SK-N-SH treated with all-trans-retinoic acid at 6 μM for 48 hours (cell line): ENCODE results near the gene PHF5A.

Experiments used
- ATAC-seq: fragments of 200-7000 bp; cut with Tn5 transposase; 3 replicates; pipeline ENCODE4 v1.9.1; 2020; ENCODE audit warnings: mild to moderate bottlenecking, moderate library complexity
- BACH2 ChIP-seq: fragments of 250-450 bp; sonication (Bioruptor Pico); IDR thresholded peaks from 2 replicates; pipeline ENCODE4 v1.9.0; 2021; ENCODE audit warnings: mild to moderate bottlenecking, borderline replicate concordance
- CREB5 ChIP-seq: fragments of 250-450 bp; sonication (Bioruptor Pico); IDR thresholded peaks from 2 replicates; pipeline ENCODE4 v1.5.1; 2020; ENCODE audit warnings: low read depth, mild to moderate bottlenecking, moderate library complexity
- ESRRG ChIP-seq: fragments of 250-450 bp; sonication (Bioruptor Pico); IDR thresholded peaks from 2 replicates; pipeline ENCODE4 v1.6.1; 2021; ENCODE audit warnings: mild to moderate bottlenecking
- ISL1 ChIP-seq: fragments of 250-450 bp; sonication (Bioruptor Pico); IDR thresholded peaks from 2 replicates; pipeline ENCODE4 v2.1.2; 2022; ENCODE audit warnings: mild to moderate bottlenecking, moderate library complexity
- OSR1 ChIP-seq: fragments of 250-450 bp; sonication (Bioruptor Pico); IDR thresholded peaks from 2 replicates; pipeline ENCODE4 v1.8.0; 2022; ENCODE audit warnings: moderate library complexity, mild to moderate bottlenecking, inconsistent platforms
- PATZ1 ChIP-seq: fragments of 250-450 bp; sonication (Bioruptor Pico); IDR thresholded peaks from 2 replicates; pipeline ENCODE4 v1.8.0; 2020; ENCODE audit warnings: mild to moderate bottlenecking, moderate library complexity, borderline replicate concordance
- POU6F1 ChIP-seq: fragments of 250-450 bp; sonication (Bioruptor Pico); IDR thresholded peaks from 2 replicates; pipeline ENCODE4 v1.8.0; 2021; ENCODE audit warnings: low read depth, mild to moderate bottlenecking, moderate library complexity, borderline replicate concordance
- PPARA ChIP-seq: fragments of 250-450 bp; sonication (Bioruptor Pico); IDR thresholded peaks from 2 replicates; pipeline ENCODE4 v1.5.0; 2020; ENCODE audit warnings: mild to moderate bottlenecking, borderline replicate concordance
- RARB ChIP-seq: fragments of 250-450 bp; sonication (Bioruptor Pico); IDR thresholded peaks from 2 replicates; pipeline ENCODE4 v1.8.0; 2021; ENCODE audit warnings: mild to moderate bottlenecking, moderate library complexity
- SNAI2 ChIP-seq: fragments of 250-450 bp; sonication (Bioruptor Pico); IDR thresholded peaks from 2 replicates; pipeline ENCODE4 v1.5.0; 2020; ENCODE audit warnings: mild to moderate bottlenecking, moderate library complexity
- TCF4 ChIP-seq: fragments of 250-450 bp; sonication (Bioruptor Pico); IDR thresholded peaks from 2 replicates; pipeline ENCODE4 v1.8.0; 2021; ENCODE audit warnings: mild to moderate bottlenecking, moderate library complexity, borderline replicate concordance
- TOX ChIP-seq: fragments of 250-450 bp; sonication (Bioruptor Pico); IDR thresholded peaks from 2 replicates; pipeline ENCODE4 v1.8.0; 2021; ENCODE audit warnings: mild to moderate bottlenecking, moderate library complexity, borderline replicate concordance
- TSHZ2 ChIP-seq: fragments of 250-450 bp; sonication (Bioruptor Pico); IDR thresholded peaks from 2 replicates; pipeline ENCODE4 v1.5.0; 2020; ENCODE audit warnings: mild to moderate bottlenecking, moderate library complexity
- ZC3H10 ChIP-seq: fragments of 250-450 bp; sonication (Bioruptor Pico); IDR thresholded peaks from 2 replicates; pipeline ENCODE4 v1.5.1; 2021; ENCODE audit warnings: mild to moderate bottlenecking, moderate library complexity
- ZFP3 ChIP-seq: fragments of 250-450 bp; sonication (Bioruptor Pico); IDR thresholded peaks from 2 replicates; pipeline ENCODE4 v1.5.0; 2020; ENCODE audit warnings: mild to moderate bottlenecking, moderate library complexity
- ZNF565 ChIP-seq: fragments of 450-650 bp; formaldehyde crosslinking; conservative IDR thresholded peaks from 2 replicates; pipeline ENCODE4 v1.5.0; 2020; ENCODE audit warnings: low read depth, mild to moderate bottlenecking, moderate library complexity
- ZNF70 ChIP-seq: fragments of 450-650 bp; formaldehyde crosslinking; IDR thresholded peaks from 2 replicates; pipeline ENCODE4 v1.5.0; 2020; ENCODE audit warnings: mild to moderate bottlenecking, moderate library complexity
- ZNF8 ChIP-seq: fragments of 450-650 bp; formaldehyde crosslinking; IDR thresholded peaks from 2 replicates; pipeline ENCODE4 v1.5.0; 2020; ENCODE audit warnings: mild to moderate bottlenecking, moderate library complexity
- TF ChIP-seq, protein P1 (sequence below): fragments of 250-450 bp; sonication (Bioruptor Pico); IDR thresholded peaks from 2 replicates; pipeline ENCODE4 v1.5.1; 2021; ENCODE audit warnings: mild to moderate bottlenecking, moderate library complexity

The PHF5A gene

GRCh38 chr22:41479671-41480396, 11.3 kb upstream of the PHF5A start:
- TF ChIP-seq CREB5 (CRISPR knock-in tag) (no peak), ISL1 (no peak), OSR1 (no peak), PATZ1 (CRISPR knock-in tag) (no peak), RARB (no peak), PPARA (CRISPR knock-in tag) (no peak), ZFP3 (CRISPR knock-in tag) (no peak), ZC3H10 (CRISPR knock-in tag) (no peak), ZNF70 (no peak), BACH2 (CRISPR knock-in tag) (no peak), TOX (CRISPR knock-in tag) (no peak), POU6F1 (CRISPR knock-in tag) (no peak), TCF4 (CRISPR knock-in tag) (no peak)
- TF ChIP-seq, protein P1, sequence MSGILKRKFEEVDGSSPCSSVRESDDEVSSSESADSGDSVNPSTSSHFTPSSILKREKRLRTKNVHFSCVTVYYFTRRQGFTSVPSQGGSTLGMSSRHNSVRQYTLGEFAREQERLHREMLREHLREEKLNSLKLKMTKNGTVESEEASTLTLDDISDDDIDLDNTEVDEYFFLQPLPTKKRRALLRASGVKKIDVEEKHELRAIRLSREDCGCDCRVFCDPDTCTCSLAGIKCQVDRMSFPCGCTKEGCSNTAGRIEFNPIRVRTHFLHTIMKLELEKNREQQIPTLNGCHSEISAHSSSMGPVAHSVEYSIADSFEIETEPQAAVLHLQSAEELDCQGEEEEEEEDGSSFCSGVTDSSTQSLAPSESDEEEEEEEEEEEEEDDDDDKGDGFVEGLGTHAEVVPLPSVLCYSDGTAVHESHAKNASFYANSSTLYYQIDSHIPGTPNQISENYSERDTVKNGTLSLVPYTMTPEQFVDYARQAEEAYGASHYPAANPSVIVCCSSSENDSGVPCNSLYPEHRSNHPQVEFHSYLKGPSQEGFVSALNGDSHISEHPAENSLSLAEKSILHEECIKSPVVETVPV (CRISPR knock-in tag) = no peak
- no peak for ATAC-seq

GRCh38 chr22:41478891-41479521, 10.5 kb upstream of the PHF5A start:
- TF ChIP-seq RARB (no peak), ZNF8 (CRISPR knock-in tag) (no peak), POU6F1 (CRISPR knock-in tag) (no peak), ISL1 (no peak), BACH2 (CRISPR knock-in tag) (no peak), ZNF565 (no peak), SNAI2 (CRISPR knock-in tag) (no peak), OSR1 (no peak), TSHZ2 (no peak), ESRRG (CRISPR knock-in tag) (no peak), ZC3H10 (CRISPR knock-in tag) (no peak)
- no peak for ATAC-seq
